Activated naive CD8-positive, alpha-beta T cell treated with anti-CD3 and anti-CD28 coated beads, Interleukin-2, amount 50 U/mL, for 16 hours (primary cell): Measurements from ENCODE around the gene TMEM201.

Source experiments
- DNase-seq: peaks from one replicate; pipeline ENCODE4 v3.0.0-alpha.2; 2020; ENCODE audit warnings: low read depth, low spot score

The TMEM201 gene

DNA sequence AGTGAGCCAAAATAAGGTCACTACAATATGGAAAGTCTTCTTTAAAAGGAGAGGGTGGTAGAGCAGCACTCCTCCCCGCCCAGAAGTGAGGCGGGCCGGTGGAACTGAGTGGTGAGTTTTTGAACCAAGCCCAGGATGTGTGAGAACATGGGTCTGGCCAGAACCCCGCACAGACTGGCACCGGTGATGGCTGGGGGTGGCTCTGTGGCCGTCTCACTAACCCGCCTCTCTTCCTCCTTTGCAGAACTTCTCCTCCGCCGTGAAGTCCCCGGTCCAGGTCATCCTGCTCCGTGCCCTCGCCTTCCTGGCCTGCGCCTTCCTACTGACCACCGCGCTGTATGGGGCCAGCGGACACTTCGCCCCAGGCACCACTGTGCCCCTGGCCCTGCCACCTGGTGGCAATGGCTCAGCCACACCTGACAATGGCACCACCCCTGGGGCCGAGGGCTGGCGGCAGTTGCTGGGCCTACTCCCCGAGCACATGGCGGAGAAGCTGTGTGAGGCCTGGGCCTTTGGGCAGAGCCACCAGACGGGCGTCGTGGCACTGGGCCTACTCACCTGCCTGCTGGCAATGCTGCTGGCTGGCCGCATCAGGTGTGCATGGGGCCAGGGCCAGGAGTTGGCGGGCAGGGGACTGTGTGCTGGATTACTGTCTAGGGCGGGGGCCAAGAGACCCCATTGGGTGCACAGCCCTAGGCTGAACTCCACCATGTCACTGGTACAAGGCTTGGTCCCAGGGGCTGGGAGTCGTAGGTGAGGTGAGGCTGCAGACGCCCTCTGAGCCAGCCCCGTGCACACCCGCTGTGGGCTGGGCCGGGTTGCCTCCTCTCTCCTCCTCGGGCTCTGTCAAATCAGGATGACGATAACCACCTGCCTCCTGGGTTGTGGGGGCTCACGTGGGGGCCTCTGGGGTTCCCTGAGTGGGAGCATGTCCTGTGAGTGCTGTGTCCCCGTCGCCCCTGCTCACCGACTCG lies 12.4 kb downstream of the TMEM201 start:
- no peak for DNase-seq

DNA sequence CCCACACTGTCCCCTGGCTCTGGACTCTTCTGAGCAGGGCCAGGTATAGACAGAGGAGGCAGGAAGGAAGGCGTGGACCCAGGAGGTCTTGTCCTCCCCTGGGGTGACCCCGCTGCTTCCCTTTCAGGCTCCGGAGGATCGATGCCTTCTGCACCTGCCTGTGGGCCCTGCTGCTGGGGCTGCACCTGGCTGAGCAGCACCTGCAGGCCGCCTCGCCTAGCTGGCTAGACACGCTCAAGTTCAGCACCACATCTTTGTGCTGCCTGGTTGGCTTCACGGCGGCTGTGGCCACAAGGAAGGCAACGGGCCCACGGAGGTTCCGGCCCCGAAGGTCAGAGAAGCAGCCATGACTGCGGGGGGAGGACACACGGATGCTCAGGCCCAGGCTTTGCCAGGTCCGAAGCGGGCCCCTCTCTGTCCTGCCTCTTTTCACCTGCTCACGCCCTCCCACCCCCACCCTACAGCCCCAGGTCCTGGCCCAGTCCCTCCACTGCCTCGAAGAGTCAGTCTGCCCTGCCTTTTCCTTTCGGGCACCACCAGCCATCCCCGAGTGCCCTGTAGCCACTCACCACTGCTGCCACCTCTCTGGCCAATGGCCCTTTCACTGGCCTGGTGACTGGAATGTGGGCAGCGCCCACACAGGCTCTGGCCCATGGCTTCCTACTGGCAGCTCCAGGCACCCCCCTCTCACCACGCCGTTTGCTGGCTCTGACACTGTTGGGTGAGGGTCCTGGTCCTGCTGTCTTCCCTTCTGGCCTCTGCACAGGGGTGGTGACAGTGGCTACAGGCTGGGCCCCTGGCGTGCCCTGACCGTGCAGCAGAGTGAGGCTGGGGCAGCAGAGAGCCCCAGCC lies 13.5 kb downstream of the TMEM201 start:
- no peak for DNase-seq

DNA sequence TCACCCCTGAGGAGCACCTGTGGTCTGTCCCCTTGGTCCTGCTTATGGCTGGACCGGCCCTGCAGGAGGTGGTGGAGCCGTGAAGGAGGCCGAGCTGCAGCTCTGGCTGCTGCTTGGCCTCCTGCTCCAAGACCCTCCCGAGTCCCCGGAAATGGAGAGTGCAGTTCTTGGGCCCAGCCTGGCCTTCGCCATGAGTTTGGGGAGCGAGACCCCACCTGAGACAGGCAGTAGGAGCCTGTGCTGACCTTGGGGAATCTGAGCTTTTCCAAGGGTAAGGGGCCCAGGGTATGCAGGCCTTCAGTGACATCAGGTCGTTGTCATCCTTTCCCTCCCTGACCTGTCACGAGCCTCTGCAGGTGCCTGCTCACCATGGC lies 14.1 kb downstream of the TMEM201 start:
- DNase-seq = no peak

DNA sequence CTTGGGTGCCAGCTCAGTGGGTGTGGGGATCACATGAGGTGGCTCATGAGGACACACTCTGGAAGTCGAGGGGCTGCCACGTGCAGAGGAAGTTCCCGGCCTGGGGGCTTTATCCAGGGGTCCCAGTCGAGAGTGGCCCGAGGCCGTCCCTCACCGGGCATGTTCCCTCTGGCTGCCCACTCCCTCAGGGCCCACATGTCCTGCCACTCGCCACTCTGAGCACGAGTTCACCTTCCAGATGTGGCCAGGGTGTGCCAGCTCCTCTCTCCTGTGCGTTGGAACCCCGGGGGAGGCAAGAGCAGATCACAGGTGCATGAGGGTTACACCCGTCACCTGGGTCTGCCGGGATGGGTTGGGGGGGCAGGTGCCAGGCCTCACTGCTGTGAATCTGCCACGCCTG lies 14.6 kb downstream of the TMEM201 start:
- no peak for DNase-seq

DNA sequence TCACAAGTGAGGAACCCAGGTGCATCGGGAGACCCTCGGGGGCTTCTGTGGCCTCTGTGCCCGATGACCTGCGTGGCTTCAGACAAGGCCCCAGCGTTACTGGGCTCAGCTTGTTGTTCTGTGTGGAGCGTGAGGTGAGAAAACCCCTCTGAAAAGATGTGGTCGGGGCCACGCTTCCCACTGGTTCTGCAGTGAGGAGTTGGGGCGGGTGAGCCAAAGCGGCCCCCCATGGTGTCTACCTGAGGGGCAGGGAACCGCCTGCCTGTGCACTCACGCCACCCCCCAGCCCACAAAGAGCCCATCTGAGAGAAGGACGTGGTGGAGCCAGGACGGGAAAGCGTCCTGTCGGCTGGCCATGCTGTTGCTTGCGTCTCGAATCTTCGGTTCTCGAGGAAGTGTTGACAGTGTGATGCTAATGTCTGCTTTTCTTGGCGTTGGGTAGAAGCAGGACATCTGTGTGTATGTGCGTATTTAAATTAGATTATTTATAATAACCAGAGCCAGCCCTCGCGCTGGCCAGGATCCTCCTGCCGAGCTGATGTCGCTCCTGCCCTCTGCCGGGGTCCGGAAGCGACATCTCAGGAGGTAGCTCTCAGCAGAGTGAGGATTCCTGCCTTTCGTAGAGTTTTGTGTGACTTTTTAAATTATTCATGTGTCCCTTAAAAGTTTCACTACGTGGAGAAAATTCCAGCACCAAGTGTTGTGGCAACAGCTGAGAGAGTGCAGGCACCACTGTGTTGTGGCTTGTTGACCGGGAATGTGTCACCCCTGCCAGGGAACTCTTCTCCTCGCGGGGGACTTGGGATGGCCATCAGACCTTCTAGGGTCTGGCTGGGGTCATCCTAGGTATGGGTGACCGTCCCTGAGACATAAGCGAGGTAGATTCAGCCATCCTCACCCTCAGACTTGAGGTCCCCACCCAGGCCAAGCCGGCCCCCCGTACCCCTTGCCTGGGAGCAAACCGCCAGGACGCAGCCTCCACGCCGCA lies 15.3 kb downstream of the TMEM201 start:
- no peak for DNase-seq

DNA sequence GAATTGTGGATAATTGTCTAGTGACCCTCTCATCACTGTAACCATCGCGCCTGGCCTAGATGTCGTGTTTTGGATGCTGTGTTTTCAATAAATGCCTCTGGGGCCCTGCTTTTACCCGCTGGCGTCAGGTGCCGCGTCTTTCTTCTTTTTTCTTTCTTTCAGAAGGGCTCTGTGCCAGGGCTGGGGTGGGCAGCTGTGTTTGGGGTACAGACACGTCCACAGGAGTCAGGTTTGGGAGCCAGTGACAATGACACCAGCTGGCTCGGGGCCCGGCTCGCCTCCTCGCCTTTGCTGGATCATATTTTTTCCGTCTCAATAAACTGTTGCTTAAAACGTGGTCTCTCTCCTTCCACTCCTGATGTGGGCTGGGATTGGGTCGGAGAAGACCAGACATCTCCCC lies 16.1 kb downstream of the TMEM201 start:
- DNase-seq = no peak

DNA sequence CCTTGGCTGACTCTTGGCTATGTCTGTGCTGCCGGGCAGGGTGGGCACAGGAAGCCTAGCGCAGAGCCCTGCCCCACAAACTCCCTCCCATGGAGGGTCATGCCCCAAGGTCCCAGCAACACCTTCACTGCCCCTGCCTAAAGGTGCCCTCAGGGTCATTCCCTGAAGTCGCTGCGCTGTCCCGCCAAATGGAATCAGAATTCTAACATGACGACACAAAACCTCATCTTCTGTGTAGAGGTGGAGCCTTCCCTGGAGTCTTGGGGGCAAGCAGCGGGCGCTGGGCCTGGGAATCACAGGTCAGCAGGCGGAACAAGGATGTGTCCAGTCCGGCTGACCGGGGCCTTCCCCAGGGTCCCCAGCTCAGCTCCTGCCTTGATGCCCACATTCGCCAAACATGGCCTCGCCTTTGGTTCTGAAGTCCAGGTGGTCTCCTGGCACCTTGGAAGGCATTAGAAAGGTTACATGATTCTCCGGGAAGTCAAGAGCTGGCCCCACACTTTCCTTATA lies 17.3 kb downstream of the TMEM201 start:
- no peak for DNase-seq

DNA sequence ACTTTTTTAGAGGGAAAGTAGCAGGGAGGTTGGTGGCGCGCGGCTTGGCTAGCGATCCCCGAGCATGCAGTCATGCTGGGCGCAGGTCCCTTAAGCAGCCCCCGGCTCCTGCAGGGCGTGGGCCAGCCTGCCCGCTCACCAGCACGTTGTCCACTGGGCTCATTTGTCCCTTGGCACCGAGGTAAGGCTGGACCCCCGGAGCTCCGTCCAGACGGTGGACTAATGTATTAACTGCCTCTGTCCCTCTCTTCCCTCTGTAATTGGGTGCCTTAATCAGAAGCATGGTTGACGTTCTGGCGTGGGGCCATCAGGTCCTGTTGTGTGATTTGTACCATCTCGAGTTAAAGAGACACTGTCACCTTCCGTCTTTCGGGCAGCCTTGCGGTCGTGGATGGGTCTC lies 17.7 kb downstream of the TMEM201 start:
- DNase-seq = no peak

DNA sequence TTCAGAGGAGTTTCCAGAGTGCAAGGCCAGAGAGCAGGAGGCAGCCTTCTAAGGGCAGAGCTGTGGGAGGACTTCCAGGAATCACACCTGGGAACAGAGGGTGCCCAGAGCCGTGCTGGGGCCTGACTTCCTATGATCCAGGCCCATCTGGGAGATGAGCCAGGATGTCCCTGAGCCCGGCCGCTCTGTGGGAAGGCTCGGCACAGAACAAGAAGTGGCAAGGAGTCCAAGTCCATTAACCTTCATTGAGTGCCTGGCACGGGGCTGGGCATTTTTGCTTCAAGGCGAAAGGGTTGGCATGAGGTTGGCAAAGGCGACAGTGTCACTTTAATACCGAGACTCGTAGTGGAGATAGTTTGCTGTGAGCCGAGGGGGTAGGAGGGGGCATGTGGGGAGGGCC lies 18.2 kb downstream of the TMEM201 start:
- DNase-seq = no peak

DNA sequence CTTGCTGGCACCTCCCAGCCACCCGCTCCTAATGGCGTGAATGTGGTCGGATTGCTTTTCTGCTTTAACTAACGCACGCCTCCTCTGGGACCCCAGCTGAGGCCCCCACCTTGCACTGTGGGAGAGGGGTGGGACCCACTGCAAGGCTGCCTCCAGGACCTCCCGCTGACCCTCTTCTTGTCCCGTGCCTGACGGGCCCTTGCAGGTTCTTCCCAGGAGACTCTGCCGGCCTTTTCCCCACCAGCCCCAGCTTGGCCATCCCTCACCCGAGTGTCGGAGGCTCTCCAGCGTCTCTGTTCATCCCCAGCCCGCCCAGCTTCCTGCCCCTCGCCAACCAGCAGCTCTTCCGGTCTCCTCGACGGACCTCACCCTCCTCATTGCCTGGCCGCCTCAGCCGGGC lies 18.6 kb downstream of the TMEM201 start:
- no peak for DNase-seq

DNA sequence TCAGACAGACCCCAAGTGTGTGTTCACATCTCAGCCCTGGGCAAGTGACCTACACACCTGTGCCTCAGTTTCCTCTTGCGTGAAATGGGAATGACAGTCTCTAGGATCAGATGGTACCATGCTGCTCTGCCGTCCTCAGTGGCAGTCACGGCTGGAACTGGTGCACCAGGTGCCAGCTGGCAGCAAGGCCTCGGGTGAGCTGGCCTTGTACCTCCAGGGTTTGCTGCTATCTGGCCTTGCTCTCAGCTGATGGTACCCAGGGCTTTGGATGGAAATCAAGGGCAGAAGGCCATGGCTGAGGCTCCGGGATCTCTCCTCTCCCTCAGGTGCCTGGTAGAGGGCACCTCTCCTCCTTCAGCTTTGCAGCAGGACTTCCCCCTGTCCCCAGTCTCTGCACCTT lies 21.3 kb downstream of the TMEM201 start:
- no peak for DNase-seq

DNA sequence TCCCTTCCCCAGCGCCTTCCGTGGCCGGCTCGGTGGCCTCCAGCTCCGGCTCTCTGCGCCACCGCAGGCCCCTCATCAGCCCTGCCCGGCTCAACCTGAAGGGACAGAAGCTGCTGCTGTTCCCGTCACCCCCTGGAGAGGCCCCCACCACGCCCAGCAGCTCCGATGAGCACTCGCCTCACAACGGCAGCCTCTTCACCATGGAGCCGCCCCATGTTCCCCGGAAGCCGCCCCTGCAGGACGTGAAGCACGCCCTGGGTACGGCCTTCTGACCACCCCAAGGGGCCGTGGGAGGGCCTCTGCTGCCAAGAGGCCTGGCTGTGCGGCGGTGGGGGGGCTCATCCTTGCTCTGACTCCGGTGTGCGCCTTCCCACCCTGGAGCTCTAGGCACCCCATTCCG lies 21.8 kb downstream of the TMEM201 start:
- no peak for DNase-seq

DNA sequence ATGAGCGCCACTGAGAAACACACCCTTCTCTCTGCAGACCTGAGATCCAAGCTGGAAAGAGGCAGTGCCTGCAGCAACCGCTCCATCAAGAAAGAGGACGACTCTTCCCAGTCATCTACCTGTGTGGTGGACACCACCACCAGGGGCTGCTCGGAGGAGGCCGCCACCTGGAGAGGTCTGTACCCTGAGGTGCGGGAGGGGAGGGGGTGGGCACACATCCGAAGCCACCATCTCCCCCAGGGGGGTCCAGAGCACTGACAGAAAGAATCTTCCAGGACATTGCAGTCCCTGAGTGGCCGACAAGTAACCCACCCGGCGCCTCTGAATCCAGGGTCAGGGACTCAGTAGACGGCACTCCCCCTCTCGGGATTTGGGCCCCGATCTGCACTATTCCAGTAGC lies 23.0 kb downstream of the TMEM201 start:
- DNase-seq = no peak

DNA sequence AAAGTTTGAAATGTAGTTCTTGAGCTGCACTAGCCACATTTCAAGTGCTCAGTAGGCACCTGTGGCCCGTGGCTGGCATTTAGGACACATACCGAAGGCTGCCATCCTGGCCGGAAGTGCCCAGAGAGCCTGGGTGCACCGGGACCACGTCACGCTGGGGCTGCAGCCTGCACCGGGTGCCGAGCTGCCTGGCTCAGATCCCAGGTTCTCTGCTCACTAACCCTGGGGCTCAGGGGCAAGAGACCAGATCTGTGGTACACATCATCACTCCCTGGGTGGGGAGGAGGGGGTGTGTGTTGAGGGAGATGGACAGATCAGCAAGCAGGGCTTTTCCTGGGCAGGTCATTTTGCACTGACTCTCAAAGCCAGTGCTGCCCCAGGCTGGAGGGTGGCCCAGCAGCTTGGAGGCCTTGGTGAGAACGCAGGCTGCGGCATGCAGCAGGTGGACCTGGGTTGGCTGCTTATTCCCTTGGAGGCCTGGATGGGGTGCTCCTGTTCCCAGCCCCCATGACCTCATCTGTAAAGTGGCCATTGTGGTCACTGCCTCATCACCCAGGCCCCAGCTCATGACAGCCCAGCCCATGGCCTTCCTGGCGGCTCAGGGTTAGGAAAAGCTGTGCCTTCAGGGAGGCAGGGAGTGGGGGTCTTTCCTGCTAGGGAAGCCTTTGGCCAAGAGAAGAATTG lies 23.6 kb downstream of the TMEM201 start:
- no peak for DNase-seq

DNA sequence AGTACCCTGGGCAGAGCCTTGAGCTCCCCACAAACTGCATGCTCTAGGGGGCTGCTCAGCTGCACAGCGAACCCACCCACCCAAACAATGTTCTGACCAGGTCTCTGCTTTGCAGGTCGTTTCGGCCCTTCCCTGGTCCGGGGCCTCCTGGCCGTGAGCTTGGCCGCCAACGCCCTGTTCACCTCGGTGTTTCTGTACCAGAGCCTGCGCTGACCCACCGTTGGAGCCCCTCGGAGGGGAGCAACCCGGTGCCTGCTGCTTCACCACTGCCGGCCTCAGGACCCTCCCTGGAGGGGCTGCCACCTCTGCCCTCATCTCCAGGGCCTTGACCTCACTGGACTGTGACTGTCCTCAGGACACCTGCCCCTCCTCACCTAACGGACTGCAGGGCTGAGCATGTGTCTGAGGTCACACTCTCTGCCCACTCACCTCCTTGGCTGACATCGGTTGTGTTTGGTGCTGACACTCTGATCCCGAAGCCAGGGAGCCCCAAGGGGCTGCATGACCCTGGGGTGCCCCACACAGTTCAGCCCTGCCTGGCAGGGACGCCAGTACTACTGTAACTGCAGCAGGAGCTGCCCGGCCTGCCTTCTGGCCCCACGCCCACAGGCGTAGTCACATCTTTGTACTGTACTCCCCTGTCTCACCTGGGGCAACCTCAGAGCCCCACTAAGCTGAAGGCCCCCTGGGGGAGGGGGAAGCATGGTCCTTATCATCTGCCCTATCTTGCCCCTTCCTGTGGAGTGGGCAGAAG lies 24.3 kb downstream of the TMEM201 start:
- DNase-seq = no peak

DNA sequence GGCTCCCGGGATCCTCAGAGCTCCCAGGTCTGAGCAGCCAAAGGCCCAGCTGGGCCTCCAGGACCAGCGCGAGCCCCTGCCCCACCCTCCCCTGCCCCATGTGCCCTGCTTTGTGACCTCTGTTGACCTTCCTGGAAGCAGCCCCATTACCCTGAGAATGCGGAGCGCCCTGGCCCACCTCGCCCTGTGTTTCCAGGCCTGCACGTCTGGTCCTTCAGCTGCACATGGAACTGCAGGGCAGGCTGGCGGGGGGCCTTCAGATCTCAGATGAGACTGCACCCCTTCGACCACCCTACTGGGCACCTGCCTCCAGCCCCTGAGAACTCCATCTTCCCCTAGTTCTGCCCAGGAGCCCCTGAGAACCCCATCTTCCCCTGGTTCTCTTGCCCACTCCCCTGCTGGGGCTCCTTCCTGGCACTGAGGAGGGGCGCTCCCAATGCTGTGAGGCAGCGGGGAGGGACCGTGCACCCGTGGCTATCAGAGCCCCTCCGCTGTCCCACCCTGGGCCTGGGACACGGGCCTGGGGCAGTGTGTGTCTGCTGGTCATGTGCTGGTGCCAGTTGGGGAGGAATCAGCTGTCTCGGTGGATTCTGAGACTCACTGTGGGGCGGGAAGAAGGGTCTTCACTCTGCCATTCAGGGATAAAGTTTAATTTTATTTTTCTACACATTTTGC lies 25.1 kb downstream of the TMEM201 start:
- DNase-seq = no peak

DNA sequence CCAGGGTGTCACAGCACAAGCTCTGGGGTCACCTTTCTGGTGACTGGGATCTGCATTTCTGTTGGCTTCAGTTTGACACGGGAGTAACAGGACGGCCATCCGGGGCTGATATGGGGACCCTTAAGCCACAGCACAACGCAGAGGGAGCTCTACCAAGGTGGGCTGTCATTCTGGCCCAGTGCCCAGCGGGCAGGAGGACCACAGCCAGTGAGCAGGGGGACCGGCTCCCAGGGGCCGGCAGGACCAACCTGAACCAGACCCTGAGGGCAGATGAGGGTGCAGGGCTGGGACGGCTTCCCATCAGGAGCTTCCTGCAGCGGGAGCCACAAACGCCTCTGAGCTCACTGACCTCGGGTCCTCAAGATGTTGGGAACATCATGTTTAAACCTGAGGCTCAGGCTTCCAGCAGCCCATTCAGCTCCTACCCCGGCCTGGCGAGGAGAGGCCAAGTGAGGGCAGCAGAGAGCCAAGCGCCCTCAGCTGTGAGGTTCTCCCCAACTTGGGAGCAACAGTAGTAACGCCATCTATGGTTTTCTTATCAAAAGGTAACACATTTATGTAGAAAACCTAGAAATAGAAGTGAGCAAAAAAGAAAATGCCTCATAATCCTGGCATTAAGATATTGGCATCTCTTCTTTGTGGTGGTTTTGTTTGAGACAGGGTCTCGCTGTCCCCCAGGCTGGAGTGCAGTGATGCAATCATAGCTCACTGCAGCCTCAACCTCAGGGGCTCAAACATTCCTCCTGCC lies 26.8 kb downstream of the TMEM201 start:
- DNase-seq = no peak

DNA sequence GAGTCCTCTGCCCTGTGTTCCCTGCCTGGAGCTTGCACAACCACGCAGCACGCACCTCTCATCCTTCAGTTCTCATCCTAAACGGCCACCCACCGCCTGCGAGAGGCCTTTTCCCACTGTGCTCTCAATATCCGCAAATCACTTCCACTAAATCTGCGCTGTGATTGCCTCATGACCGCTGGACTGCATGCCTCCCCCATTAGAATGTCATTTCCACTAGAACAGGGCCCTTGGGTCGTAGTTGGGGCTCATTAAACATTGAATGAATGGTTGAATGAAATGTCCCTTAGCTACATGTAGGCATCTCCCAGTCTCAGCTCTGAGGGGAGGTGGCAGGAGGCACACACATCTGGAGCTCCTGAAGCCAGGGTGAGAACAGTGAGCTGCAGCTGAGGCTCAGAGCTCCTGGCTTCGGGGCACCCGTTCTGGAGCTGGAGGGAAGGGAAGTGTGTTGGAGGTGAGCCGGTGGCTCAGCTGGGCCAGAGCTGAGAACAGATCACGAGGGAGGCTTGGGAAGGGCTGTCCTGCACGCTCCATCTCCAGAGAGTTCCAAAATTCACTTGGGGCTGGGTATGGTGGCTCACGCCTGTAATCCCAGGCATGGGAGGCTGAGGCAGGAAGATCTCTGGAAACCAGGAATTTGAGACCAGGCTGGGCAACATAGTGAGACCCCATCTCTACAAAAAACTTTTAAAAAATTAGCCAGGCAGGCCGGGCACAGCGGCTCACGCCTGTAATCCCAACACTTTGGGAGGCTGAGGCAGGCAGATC lies 30.4 kb downstream of the TMEM201 start:
- DNase-seq = no peak
